Measurements from ENCODE around the gene GYS1. TPM values are rescaled to one million over a fixed set of nuclear protein-coding genes. Genes with fewer than 3 reads are reported as not detected.

GYS1 gene
- total RNA-seq, 4 donors from 2014 or later: 16.4 to 33.3 (median 20.5) TPM

- 88 to 91% methylated on average over 13 of the region's 13 CpGs for WGBS, 2 donors
- DNase-seq (ENCODE audit: low spot score in 2 of 2): no peak
- TF ChIP-seq POLR2A (IDR thresholded peaks at IDR 0.05): no peak
- TF ChIP-seq CTCF (IDR thresholded peaks at IDR 0.05): no peak
- no peak overlapping the region for H3K4me3 ChIP-seq (ENCODE audit: low read depth, poor library complexity, severe bottlenecking)
- intact Hi-C loops (cut with DNase I; ENCODE audit: low total_unique reads): no loop called here
These were observed 16.9 kb downstream of the GYS1 start for GRCh38 chr19:48975947-48976847.

- intact Hi-C loops (cut with DNase I; ENCODE audit: low total_unique reads): no loop called here
- TF ChIP-seq CTCF (IDR thresholded peaks at IDR 0.05): peak in 1 of 3 donors; percentile 77
- no peak for TF ChIP-seq POLR2A (IDR thresholded peaks at IDR 0.05)
- DNase-seq (ENCODE audit: low spot score in 2 of 2): peak; percentile 51 to 95
- no peak overlapping the region for H3K4me3 ChIP-seq (ENCODE audit: low read depth, poor library complexity, severe bottlenecking)
- 28 to 29% methylated on average over 17 to 18 of the region's 19 CpGs for WGBS, 2 donors
These were observed 22.1 kb downstream of the GYS1 start for GRCh38 chr19:48970923-48971395.

GRCh38 chr19:48970139-48970766 is 22.9 kb downstream of the GYS1 start:
- intact Hi-C loops (cut with DNase I; ENCODE audit: low total_unique reads): no loop called here
- no peak for DNase-seq (ENCODE audit: low spot score in 2 of 2)
- H3K4me3 ChIP-seq (ENCODE audit: low read depth, poor library complexity, severe bottlenecking): no peak overlapping the region
- 89 to 93% methylated on average over 23 of the region's 23 CpGs for WGBS, 2 donors
- TF ChIP-seq CTCF (IDR thresholded peaks at IDR 0.05): no peak
- no peak for TF ChIP-seq POLR2A (IDR thresholded peaks at IDR 0.05)

GRCh38 chr19:48969276-48970138 is 23.6 kb downstream of the GYS1 start:
- no peak overlapping the region for H3K4me3 ChIP-seq (ENCODE audit: low read depth, poor library complexity, severe bottlenecking)
- intact Hi-C loops (cut with DNase I; ENCODE audit: low total_unique reads): no loop called here
- DNase-seq (ENCODE audit: low spot score in 2 of 2): no peak
- 91 to 95% methylated on average over 39 to 43 of the region's 45 CpGs for WGBS, 2 donors
- TF ChIP-seq CTCF (IDR thresholded peaks at IDR 0.05) (no peak), POLR2A (IDR thresholded peaks at IDR 0.05) (no peak)

- H3K4me3 ChIP-seq (ENCODE audit: low read depth, poor library complexity, severe bottlenecking): no peak overlapping the region
- DNase-seq (ENCODE audit: low spot score in 2 of 2): no peak
- no peak for TF ChIP-seq CTCF (IDR thresholded peaks at IDR 0.05)
- TF ChIP-seq POLR2A (IDR thresholded peaks at IDR 0.05): no peak
- intact Hi-C loops (cut with DNase I; ENCODE audit: low total_unique reads): no loop called here
- WGBS, 2 donors: 66 to 67% methylated on average over 15 of the region's 15 CpGs
These were observed 24.3 kb downstream of the GYS1 start for GRCh38 chr19:48968813-48969218.

All from lower leg skin (tissue), 4 donors.